ENCODE measurements around the gene CDKAL1. TPM values are rescaled to one million over a fixed set of nuclear protein-coding genes. Genes with fewer than 3 reads are reported as not detected.

Gene CDKAL1
- total RNA-seq, 3 donors from 2014 or later, result 13.0 to 27.2 (median 18.0) TPM

GRCh38 chr6:20850686-20851416 is 316.6 kb downstream of the CDKAL1 start:
- no peaks in the 10 kb centered on the region for H3K27me3 ChIP-seq
- no peak for TF ChIP-seq POLR2A (IDR thresholded peaks at IDR 0.05)
- TF ChIP-seq, protein P1, sequence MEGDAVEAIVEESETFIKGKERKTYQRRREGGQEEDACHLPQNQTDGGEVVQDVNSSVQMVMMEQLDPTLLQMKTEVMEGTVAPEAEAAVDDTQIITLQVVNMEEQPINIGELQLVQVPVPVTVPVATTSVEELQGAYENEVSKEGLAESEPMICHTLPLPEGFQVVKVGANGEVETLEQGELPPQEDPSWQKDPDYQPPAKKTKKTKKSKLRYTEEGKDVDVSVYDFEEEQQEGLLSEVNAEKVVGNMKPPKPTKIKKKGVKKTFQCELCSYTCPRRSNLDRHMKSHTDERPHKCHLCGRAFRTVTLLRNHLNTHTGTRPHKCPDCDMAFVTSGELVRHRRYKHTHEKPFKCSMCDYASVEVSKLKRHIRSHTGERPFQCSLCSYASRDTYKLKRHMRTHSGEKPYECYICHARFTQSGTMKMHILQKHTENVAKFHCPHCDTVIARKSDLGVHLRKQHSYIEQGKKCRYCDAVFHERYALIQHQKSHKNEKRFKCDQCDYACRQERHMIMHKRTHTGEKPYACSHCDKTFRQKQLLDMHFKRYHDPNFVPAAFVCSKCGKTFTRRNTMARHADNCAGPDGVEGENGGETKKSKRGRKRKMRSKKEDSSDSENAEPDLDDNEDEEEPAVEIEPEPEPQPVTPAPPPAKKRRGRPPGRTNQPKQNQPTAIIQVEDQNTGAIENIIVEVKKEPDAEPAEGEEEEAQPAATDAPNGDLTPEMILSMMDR (IDR thresholded peaks at IDR 0.05), result no peak
- TF ChIP-seq POLR2AphosphoS5 (IDR thresholded peaks at IDR 0.05), result no peak
- H3K4me3 ChIP-seq, result no peak overlapping the region
- intact Hi-C loops (cut with DNase I; ENCODE audit: low total_unique reads), result no loop called here
- H3K27ac ChIP-seq, result no peak overlapping the region
- no peaks in the 10 kb centered on the region for H3K36me3 ChIP-seq
- DNase-seq (ENCODE audit: low spot score in 2 of 2), result no peak
- H3K4me1 ChIP-seq, result no peaks in the 10 kb centered on the region
- H3K9me3 ChIP-seq, result no peaks in the 10 kb centered on the region

DNA sequence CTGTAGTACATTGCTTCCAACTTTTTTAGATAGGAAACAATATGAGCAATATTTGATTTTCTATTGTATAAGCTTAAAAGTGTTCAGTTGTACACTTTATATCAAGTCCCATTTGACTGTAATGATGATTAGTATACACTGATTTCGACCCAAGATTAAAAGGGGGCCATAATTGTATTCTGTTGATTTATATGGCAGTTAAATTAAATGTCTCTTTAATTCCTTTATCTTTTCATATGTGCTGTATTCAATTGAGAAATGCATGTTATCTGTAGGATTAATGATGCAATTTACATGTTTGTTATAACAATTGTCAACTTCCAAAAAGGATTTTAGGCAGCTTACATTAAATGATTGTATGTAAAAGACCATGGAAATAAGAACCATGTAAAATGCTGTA is 317.5 kb downstream of the CDKAL1 start:
- DNase-seq (ENCODE audit: low spot score in 2 of 2), result no peak
- intact Hi-C loops (cut with DNase I; ENCODE audit: low total_unique reads), result no loop called here
- Histone ChIP-seq H3K4me3 (no peak overlapping the region), H3K36me3 (no peaks in the 10 kb centered on the region), H3K9me3 (no peaks in the 10 kb centered on the region), H3K27ac (no peak overlapping the region), H3K27me3 (no peaks in the 10 kb centered on the region), H3K4me1 (no peaks in the 10 kb centered on the region)
- TF ChIP-seq, protein P1 (IDR thresholded peaks at IDR 0.05), result no peak
- TF ChIP-seq POLR2AphosphoS5 (IDR thresholded peaks at IDR 0.05) (no peak), POLR2A (IDR thresholded peaks at IDR 0.05) (no peak)

DNA sequence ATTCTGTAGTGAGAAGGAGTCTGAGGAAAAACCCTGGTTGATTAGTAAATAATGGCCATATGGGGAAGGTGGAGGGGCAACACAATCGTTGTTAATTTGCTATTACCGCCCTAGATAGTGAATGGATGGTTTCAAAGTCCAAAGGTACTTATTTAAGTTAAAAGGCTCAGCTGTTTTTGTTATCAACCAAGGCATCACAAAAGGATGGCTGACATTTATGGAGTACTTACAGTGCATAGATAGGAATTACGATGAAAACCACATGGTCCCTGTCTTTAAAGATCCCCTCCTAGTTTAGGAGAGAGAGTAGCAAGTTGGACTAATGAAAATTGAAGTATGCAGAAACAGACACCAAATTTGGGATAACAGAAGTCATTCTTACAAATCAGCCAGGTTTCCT is 319.6 kb downstream of the CDKAL1 start:
- no peaks in the 10 kb centered on the region for H3K4me1 ChIP-seq
- no peaks in the 10 kb centered on the region for H3K27me3 ChIP-seq
- no peak for DNase-seq (ENCODE audit: low spot score in 2 of 2)
- intact Hi-C loops (cut with DNase I; ENCODE audit: low total_unique reads), result no loop called here
- H3K9me3 ChIP-seq, result no peaks in the 10 kb centered on the region
- no peak overlapping the region for H3K27ac ChIP-seq
- TF ChIP-seq POLR2AphosphoS5 (IDR thresholded peaks at IDR 0.05) (no peak), POLR2A (IDR thresholded peaks at IDR 0.05) (no peak)
- TF ChIP-seq, protein P1 (IDR thresholded peaks at IDR 0.05), result no peak
- no peak overlapping the region for H3K4me3 ChIP-seq
- H3K36me3 ChIP-seq, result no peaks in the 10 kb centered on the region

- no peaks in the 10 kb centered on the region for H3K27me3 ChIP-seq
- H3K36me3 ChIP-seq, result no peaks in the 10 kb centered on the region
- TF ChIP-seq POLR2A (IDR thresholded peaks at IDR 0.05) (no peak), POLR2AphosphoS5 (IDR thresholded peaks at IDR 0.05) (no peak)
- TF ChIP-seq, protein P1 (IDR thresholded peaks at IDR 0.05), result no peak
- DNase-seq (ENCODE audit: low spot score in 2 of 2), result no peak
- H3K4me3 ChIP-seq, result no peak overlapping the region
- H3K9me3 ChIP-seq, result no peaks in the 10 kb centered on the region
- H3K27ac ChIP-seq, result no peak overlapping the region
- intact Hi-C loops (cut with DNase I; ENCODE audit: low total_unique reads), result no loop called here
- no peaks in the 10 kb centered on the region for H3K4me1 ChIP-seq
These were observed 322.5 kb downstream of the CDKAL1 start for GRCh38 chr6:20856681-20857288.

GRCh38 chr6:20861481-20861880 is 327.2 kb downstream of the CDKAL1 start:
- H3K27me3 ChIP-seq, result no peaks in the 10 kb centered on the region
- intact Hi-C loops (cut with DNase I; ENCODE audit: low total_unique reads), result no loop called here

More at GRCh38 chr6:20861481-20861880, 327.2 kb downstream of the CDKAL1 start:
- Histone ChIP-seq H3K27ac (no peak overlapping the region), H3K36me3 (no peaks in the 10 kb centered on the region), H3K9me3 (no peaks in the 10 kb centered on the region), H3K4me3 (no peak overlapping the region), H3K4me1 (no peaks in the 10 kb centered on the region)
- TF ChIP-seq, protein P1 (IDR thresholded peaks at IDR 0.05), result no peak
- TF ChIP-seq POLR2AphosphoS5 (IDR thresholded peaks at IDR 0.05) (no peak), POLR2A (IDR thresholded peaks at IDR 0.05) (no peak)
- no peak for DNase-seq (ENCODE audit: low spot score in 2 of 2)
